ENCODE results near the gene C1QL3.

The C1QL3 gene

DNA sequence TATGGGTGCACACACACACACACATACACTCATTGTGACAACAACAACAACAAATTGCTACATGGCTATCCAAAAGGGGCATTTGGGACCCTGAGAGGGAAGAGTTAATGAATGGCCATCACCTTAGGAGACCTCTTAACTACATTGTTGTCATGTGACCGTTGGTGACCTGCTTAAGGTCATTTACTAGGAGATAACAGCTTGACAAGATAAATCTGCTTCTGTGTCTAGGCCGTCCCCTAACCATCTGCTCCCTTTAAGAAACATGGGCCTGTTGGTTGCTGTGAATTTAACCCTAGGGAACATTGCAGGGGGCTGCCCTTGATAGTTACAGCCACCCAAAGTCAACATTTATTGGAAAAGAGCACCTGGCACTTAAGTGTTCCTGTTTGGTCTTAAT, 29.7 kb downstream of the C1QL3 start:
- peak; percentile 99 for DNase-seq

DNA sequence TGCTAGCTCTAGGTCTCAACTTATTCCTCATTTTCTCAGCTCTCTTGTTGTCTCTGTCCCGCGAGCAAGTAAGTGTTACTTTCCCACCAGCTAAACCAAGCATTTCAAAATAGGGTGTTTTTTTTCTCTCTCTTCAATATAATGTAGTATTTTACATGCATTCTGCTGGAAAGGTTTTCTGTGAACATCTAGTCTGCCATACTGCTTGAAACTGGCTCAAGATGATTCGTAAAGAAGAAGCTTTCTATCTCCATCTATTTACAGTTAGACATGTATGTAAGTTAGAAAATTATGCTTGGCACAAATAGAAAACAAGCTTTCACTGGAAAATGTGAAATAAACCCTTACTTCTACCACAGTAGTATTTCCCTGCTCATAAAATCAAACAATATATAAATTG, 31.2 kb downstream of the C1QL3 start:
- DNase-seq, result no peak

DNA sequence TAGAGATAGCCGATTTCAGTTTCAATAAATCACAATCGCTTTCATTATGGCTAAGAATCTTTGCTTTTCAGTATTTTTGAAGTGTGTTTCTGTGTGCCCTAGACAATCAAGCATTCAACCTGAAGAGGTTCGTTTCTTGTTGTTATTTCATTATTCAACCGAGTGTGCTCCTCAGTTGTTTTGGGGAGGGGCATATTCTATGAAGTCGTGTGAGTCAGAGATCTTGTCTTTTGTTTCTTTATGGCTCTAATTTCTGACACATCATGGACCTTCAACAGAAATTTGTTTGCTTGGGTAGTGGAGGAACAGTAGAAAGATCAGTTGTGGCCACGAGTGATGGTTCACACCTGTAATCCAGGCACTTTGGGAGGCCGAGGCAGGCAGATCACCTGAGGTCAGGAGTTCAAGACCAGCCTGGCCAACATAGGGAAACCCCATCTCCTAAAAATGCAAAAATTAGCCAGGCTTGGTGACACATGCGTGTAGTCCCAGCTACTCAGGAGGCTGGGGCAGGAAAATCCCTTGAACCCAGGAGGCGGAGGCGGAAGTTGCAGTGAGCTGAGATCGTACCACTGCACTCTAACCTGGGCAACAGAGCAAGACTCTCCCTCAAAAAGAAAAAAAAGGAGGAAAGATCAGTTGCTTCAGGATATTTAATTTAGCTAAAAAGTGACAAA, 38.3 kb downstream of the C1QL3 start:
- no peak for DNase-seq

DNA sequence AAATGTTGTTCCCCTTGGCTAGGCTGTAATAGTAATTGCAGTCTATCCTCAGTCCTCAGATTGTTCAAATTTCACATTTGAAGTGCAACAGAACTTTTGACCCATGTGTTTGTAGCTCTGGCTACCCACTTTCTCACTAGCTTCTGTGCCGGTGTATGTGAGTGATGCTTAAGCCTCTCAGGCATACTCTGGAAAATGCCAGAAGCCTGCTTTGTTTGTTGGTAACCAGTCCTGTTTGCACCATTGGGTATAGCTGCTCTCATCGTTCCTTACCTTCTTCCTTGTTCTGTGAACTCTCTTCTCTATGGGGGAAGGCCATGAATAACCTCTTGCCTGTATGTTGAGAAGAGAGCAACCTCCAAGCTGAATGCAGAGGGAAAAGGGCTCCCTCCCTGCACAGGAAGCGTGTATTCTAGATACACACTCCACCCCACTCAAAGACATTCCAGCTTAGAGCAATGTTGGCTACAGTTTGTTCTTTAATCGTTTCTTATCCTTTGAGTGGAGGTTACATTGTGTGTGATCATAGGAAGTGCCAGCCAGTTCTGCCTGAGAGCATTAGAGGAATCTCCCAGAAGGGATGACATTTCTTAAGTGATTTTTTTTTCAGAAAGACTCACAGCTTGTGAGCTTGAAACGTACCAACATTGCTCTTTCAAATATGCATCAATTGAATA, 40.5 kb downstream of the C1QL3 start:
- no peak for DNase-seq

DNA sequence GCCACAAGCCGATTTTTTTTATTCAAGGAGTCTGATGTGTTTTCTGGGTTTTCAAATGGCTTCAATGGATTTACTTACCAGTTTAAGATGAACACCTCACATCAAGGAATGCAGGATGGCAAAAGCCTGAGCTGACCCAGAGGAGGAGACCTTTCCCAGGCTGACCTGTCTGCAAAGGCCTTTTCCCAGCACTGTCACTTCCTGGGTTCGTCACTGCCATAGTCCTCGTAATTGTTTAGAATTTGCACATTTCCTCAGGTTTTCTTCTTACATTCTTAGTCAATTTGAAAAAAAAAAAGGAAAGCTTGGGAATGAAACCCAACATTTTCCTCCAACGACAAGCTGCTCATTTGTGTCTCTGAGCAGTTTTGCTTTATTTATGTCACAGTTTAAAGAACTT, 42.9 kb downstream of the C1QL3 start:
- DNase-seq, result no peak

DNA sequence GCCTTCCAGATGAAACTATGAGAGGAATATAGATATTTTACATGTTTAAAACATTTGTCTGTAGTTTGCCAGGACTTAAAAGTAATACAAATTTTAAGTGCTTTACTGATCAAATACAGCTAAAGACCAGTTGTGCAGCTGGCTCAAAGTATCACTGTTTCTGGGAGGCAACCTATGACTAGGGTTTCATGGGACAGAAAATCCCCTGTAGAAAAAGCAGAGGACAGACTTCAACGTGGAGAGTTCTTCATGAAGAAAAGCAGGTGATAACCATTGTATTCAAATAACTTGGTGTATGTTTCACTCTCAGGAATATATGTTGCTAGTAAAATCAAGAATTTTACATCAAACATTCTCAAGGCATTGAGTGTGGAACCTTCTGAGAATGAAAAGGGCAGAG, 43.9 kb downstream of the C1QL3 start:
- DNase-seq, result no peak

DNA sequence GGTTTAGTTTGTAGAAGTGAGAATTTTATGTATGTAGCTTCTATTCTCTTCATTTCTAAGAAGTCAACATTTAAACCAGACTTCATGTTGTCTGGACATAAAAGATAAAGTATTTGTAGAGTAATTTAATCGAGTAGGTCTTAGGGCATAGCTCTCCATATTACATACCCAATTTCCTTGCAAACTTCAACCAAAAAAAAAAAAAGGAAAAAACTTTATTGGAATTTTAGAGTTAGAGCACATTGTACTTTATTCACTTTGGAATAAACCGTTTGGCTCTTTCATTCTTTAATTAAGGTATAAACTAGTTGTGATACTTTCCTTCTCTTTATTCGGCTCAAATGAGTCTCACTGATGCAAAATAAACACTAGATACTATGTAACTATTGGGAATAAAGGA, 48.9 kb downstream of the C1QL3 start:
- no peak for DNase-seq

DNA sequence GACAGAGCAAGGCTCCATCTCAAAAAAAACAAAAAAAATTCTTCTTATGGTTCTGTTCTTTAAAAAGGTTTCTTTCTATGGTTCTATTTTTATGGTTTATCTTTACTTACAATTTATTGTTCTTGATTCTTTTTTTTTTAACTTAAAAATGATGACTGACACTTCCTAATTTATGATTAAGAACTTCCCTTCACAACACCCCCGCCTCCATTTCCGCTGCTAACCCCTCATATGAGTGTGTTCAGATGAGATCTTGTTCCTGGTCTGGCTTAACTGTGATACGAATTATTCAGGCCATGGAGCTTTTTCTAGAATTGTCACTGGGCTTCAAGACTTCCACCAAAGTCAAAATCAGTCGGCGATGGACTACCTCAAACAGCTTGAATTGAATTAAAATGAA, 50.9 kb downstream of the C1QL3 start:
- no peak for DNase-seq

DNA sequence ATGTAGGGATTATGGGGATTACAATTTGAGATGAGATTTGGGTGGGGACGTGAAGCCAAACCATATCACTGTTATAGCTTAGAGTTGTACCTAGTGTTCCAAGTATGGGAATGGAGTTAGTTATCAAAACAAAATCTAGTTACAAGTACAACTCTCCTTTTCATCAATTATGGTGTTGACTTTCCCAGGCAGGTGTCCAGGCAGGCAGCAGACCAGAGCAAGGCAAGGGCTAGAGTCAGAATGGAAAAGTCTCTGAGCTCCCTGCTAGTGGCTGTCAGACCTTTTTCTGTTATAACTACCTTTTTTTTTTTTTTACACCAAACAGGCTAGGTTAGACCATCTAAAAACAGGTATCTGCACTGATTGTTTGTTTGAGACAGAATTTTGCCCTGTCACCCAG, 55.7 kb downstream of the C1QL3 start:
- no peak for DNase-seq

All from NCI-H146 (cell line).